ENCODE results near the gene PICALM.

PICALM gene

DNA sequence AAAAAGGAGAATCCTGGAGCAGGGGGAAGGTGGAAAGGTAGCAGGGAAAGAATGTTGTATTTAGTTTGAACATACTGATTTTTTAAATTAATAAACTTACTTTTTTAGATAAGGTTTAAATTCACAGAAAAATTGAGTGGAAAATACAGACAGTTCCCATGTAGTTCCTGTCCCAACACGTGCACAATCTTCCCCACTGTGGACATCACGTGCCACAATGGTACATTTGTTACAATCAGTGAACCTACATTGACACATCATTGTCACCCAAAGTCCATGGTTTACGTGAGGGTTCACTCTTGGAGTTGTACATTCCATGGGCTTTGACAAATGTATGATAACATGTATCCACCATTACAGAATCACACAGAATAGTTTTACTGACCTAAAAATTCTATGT is 10.5 kb upstream of the PICALM start:
- DNase-seq, result no peak

DNA sequence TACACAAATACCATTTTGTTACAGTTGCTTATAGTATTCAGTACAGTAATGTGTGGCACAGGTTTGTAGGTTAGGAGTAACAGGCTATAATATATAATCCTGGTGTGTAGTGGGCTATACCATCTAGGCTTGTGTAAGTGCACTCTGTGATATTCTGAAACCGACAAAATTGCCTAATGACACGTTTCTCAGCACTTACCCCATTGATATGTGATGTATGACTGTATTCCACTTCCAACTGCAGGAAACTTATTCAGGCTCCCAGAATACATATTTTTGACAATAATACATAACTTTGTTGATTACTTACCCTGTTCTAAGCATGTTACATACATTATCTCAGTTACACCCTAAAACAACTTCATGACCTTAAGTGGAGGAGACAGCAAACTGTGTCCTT is 5.1 kb upstream of the PICALM start:
- no peak for DNase-seq

DNA sequence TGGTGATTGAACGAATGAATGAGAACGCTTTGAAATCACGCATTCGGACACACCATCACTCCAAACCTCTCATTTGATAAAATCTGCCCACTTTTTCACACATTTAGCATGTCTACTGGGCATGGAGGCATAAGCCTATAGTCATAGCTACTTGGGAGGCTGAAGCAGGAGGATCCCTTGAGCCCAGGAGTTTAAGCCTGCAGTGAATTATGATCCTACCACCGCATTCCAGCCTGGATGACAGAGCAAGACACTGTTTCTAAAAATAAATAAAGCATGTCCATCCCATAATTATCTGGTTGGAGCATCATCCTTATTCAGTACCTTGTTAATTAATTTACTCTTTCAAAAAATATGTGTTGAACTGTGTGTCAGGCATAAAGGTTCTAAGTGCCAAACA is 3.3 kb upstream of the PICALM start:
- no peak for DNase-seq

DNA sequence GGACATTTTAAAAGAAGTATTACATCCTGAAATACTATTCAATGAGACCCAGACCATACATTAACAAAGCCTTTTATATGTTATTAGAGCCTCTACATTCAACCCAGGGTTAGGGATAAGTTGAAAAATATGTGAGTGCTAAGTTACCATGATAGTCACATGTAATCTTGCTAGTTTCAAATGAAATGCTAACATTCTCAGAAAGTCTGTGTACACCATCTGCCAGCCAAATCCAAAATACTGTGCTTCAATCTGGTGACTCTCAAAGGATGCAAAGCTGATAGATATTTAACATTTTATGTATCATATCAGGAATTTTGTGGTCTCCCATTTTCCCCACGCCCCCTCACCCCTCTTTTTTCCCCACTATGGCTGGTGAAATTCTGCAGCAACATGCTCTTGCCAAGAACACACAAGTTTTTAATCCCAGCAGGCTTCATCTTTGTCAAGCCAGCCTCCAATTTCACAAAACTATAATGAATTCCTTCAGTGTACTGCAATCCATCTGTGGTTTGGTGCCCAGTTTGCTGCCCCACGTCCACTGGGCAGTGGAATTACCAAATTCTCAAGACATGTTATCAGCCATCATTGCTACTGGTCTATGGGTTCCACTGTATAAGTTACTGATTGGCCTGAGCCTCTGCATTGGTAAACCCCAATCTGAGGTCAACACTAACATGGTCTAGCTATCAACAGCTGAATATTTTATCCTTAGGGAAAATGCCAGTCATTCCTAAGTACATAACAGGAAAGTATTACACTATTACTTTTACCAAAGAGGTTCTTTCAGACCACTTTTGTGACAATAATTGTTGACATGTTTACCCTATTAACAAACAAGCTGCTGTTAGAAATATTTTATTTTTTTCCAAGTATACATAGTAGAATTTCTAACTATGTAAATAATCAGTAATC is 1.5 kb upstream of the PICALM start:
- no peak for DNase-seq

DNA sequence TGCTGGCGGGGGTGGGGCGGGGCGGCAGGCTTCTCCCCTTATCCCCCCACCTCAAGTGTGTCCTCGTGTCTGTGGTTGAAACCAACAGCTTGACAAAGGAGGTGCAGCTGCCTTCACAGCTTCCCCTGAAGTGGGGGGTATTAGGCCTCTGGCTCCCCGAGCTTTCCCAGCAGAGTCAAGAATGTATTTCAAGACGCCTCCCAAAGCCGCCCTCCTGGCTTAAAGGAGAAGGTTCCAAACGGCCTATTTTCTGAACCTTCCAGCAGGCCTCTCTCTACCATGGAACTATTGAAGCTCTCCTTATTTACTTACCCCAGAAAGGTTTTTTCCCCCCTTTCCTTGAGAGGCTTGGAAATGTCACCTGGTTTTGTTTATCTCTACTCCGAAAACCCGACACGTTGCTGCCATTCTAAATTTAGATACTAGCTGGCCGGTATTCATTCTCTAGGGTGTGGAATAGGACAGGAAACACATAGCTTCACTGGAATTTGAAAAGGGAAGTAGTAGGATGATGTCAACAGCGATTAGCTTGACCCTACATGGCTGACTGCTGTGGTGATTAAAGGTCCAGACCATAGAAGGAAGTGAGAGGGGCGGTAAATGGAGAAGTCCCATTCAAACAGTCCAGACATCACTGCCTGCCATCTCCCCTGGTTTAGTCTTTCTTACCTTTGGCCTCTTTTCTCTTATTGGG is 671 bp upstream of the PICALM start:
- DNase-seq, result no peak

DNA sequence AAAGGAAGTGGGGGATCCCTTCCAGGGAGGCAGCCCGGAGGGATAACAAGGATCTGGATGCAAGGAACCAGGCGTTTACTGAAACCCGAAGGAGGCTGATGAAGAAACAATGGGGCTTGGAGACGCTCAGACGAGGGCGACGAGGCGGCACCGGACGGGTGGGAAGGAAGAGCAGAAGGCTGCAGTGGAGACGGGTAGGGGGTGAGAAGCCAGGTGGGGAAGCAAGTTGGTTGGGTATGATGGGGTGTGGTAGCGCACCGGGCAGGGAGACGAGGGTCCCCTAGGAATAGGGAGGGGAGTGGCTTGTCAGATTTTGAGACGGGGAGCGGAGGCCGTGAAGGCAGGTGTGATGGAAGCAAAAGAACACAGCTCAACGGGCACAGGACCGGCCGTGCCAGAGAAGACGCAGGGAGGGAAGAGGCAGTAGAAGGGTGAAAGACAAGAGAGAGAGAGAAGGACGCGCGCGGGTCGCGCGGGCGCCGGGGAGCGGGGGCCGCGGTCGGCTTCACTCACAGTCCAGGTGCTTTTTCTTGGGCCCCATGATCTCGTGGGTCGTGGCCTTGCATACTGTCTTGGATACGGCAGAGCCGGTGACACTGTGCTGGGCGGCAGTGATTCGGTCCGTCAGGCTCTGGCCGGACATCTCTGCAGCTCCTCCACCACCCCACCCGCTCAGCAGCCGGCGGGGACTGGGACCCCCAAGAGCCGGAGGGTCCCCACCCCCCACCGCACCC is 579 bp downstream of the PICALM start:
- DNase-seq, result peak; percentile 17 to 62 (median 36)

DNA sequence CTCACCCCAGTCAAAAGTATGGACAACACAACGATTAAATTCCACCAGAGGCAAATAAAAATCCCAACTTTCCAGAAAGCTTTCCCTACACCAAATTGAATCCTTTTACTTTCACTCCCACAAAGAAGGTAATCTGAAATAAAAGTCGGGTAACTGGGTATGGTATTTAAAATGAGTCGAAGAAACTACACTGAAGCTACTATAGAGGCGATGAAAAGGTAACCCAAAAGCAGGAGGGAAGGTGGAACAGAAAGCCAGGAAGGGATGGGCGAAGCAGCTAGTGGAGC is 1.1 kb downstream of the PICALM start:
- DNase-seq, result no peak

DNA sequence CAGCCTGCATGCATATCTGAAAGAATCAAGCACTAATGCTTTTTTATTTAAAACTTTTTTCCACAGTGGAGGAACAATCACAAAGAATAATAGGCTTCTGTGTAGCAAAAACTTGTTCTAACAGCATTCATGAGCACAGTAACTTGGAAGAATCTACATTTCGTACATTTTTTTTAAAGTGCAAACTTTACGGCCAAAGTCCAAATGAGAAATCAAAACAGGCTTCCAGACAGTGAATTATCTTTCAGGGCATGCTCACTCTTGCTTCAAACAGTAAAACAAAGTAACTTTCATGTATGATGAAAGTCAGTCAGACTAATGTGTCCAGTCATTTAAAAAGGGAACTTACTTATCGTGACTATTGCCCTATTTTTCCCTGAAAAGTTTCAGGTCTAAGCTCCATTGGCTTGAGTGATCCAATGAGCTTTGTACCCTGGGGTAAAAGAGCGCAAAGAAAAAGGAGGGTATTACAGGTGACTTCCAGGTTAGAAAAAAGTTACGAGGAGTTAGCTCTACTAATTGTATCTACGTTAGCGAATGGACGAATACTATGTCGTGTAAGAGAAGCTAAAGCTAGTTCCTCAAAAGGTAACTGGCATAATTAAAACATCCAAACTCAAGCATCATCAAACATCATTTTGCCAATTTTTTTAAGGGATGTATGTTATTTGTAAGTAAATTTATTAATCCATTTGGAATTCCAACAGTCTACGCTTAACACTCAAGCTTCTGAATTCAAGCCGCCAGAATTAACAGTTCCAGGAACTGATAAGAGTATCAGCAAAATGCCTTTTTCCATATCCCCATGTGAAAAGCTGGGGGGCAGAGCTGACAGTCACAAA is 1.7 kb downstream of the PICALM start:
- peak in 1 of 6 experiments; percentile 26 for DNase-seq

DNA sequence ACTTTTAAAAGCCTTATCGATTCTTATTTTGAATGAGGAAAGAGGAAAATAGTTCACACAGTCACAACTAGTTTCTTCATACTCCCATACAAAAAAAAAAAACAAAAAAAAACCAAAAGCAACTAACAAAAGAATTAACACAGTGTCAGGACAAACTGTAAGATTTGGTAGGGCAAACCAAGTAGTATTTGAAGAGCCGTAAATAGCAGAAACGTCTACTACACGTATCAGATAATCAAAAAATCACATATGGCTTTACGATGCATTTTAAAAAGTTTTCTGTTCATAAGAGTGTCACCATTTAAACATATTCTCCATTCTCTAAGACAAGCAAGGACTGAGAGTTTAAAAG is 2.3 kb downstream of the PICALM start:
- no peak for DNase-seq

DNA sequence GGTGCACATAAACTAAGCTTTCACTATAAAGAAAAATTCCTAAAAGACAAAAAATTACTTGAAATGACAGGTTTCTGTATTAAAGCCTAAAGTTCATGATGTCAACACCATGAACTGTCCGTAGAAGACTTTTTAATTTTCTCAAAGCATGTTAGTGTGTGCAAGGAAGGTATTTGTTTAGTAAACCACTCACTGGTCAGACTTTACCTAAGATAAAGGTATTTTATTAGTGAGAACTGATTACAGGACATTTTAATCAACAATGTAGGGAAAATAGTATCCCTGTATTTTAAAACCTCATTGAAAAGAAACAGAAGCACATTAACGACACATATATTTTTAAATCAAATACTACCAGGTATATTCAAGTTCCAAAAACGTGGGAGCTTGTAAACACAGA is 2.9 kb downstream of the PICALM start:
- no peak for DNase-seq

DNA sequence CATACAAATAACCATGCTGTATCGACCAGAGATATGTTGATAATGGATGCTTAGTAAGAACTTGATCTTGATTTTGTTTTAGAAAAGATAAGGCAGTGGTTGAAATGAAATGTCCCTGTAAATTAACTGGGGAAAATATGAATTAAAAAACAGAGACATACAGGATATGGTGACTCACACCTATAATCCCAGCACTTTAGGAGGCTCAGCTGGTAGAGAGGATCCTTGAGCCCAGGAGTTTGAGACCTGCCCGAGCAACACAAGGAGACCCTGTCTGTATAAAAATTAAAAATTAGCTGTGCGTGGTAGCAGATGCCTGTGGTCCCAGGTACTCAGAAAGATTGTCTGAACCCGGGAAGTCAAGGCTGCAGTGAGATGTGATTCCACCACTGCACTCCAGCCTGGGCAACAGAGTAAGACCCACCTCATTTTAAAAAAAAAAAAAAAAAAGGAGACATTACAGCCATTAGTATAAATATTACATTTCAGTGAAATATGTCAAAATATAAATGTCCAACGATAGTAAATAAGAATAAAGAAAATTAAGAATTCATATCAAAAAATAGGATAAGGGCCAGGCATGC is 4.6 kb downstream of the PICALM start:
- DNase-seq, result no peak

DNA sequence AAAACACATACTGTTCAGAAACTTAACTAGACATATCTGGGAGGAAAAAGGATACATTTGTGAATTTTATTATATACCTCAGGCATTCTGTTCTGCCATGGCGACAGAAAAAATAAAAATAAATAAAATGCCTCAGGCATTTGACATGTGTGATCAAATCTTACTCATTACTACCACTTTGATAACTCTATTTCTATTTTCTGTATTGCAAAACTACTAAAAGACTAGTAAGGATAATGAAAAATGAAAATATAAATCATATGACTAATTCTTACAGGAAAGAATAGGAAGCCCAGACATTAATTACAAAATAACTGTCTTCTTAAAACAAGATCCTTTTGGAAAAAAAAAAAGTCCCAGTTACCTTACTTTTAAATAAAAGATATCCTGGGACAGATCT is 5.3 kb downstream of the PICALM start:
- DNase-seq, result no peak

DNA sequence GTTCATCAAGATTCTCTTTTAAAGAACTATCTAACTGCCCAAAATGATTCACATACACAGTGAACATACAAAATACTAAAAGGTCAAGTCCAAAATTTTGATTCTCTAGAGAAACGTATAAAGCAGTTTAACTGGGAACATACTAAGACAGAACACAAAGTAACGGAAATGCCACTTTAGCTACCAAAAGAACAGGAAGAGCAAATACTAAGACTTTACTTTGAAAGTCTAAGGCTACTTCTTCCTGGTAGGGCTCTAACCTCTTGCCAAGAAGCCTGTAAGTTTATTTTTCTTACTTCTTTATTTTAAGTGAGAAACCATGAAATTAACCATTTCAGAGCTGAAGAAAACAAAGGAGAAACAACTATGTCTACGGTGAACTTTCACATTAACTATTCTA is 6.2 kb downstream of the PICALM start:
- DNase-seq, result peak in 2 of 6 experiments; percentile 12 to 16

DNA sequence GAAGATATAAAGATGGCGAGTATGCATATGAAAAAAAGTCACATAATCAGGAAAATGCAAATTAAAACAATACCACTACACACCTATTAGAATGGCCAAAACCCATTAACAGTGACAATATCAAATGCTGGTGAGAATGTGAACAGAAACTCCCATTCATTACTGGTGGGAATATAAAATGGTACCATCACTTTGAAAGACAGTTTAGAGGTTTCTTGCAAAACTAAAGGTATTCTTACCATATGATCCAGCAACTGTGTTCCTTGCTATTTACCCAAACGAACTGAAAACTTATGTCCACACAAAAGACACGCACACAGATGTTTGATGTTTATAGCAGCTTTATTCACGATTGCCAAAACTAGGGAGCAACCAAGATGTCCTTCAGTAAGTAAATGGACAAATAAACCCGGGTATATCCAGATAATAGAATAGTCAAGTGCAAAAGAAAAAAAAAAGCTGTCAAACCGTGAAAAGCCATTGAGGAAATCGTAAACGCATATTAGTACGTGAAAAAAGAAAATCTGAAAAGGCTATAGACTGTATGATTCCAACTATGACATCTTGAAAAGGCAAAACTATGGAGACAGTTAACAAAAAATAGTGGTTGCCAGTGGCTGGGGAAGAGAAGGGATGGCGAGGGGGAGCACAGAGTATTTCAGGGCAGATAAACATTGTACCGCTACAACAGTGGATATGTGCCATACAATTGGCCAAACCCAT is 7.2 kb downstream of the PICALM start:
- no peak for DNase-seq

DNA sequence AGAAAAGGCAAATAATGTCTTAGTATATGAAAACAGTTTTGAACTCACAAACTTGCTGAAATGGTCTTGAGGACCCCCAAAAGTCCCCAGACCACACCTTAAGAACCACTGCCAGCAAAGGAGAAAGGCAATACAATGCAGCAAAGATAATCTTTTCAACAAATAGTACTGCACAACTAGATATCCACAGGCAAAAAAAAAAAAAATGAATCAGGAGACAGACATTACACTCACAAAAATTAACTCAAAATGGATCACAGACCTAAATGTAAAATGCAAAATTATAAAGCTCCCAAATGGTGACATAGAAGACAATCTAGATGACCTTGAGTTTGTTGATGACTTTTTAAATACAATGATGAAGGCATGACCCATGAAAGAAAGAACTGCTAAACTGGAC is 8.3 kb downstream of the PICALM start:
- DNase-seq, result no peak

DNA sequence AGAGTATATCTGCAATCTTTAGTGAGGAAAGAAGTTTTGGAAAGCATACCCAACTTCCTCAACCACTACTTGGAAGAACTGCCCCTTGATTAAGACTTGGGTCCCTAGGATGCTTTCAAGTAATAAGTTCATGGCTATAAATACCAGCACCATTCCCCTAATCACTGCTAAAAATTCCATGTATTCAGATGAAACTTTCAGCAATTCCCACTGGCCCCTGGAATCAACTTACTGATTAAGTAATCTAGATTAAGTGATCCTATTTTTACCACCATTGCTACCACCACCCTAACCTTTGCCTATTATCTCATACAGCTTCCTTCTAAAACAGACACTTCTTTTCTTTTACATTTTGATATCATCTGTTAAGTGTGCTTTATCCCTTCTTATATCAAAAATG is 10.5 kb downstream of the PICALM start:
- DNase-seq, result no peak

DNA sequence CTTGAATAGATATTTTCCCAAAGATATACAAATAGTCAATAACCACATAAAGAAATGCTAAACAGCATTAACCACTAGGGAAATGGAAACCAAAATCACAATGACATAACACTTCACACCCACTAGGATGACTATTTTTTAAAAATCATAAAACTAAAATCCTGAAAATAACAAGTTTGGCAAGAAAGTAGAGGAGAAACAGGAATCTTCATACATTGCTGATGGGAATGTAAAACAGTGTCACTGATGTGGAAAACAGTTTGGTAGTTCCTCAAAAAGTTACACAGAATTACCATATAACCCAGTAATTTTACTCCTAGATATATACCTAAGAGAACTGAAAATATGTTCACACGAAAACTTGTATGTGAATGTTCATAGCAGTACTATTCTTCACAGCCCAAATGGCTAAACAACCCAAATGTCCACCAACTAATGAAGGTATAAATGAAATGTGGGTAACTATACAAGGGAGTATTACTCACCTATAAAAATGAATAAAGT is 12.5 kb downstream of the PICALM start:
- no peak for DNase-seq

DNA sequence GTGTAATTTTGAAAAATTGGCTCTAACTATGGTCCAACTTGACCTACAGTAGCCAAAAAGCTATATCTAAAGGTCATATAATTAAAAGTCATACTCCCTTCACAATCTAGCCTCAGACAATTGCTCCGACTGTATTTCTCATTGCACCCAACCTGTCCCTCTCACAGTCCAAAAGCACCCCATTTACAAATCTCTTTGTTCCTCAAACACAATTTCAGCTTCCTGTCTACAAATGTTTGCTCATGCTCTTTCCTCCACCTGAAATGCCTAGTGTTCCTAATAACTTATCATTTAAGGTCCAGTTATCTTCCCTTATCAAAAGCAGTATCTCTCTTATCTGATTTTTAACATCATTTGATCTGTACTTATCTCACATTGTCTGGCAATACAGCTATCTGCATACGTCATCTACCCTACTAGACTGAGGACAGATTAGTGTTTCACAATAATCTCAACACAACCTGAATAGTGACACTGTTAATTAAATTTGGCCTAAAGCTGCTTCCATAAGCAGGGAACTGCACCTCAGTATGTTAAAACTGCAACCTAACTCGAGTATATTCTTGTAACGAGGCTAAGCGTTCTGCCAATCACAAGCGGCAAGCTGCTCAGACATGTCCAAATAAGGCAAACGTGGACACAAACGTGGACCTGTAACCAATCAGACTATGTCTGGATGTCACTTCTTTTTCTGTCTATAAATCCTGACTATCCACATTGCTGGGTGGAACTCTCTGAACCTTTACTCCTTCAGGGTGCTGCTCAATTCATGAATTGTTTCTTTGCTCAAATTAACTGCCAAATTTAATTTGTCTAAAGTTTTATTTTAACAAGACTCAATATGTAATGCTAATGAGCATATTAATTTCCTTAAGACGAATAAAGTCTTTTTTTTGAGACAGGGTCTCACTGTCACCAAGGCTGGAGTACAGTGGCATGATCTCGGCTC is 15.9 kb downstream of the PICALM start:
- DNase-seq, result no peak

DNA sequence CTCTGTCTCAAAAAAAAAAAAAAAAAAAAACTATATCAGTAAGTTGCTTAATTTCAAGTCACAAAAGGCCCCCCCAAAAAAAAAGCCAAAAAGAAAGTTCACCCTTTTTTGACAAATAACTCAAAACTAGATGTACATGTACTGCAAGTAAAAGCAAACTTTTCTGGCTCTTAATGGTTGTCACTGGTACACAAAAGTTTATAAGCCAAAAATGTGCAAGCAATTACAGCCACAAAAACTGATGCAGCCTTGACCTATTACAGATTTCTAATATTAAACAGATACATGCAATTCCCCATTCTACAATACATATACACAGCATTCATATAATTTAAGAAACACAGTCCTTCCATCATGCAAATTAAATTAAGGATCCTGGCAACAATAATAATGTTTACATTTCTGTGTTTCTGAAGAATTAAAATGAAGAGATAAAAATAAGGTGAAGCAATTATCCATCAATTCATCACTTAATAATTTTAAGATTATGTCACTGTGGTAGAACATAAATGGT is 18.6 kb downstream of the PICALM start:
- no peak for DNase-seq

DNA sequence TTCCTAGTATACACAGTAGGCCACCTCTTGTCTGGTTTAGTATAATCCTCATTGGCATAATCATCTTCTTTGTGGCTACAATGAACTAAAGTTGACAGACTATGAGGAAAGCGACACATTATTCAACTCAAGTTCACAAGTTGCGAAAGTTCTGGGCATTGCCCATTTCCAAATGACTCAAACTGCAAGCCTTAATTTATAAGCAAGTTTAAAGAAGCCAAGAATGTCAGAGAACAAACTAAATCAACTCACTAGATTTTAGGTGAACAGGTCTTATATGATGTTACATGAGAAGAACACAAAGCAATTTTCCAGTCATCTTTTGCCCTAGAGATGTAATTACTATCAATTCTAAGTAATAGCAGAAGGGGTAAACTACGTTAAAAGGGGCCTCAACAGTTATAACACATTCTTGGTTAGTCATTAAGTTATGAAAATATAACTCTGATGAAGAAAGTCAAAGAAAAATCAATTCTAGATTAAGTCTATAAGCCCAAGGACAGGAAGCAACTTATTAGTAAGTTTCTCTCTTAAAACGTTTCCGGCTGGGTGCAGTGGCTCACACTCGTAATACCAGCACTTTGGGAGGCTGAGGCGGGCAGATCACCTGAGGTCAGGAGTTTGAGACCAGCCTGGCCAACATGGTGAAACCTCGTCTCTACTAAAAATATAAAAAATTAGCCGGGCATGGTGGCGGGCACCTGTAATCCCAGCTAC is 21.5 kb downstream of the PICALM start:
- no peak for DNase-seq
